A549 (cell line): ENCODE results near the gene MPPED1. TPM values are rescaled to one million over a fixed set of nuclear protein-coding genes. Genes with fewer than 3 reads are reported as not detected.

Source experiments
- ATAC-seq, 2 experiments: fragments of 200-7000 bp in 1 of 2; fragments of >200 bp in 1 of 2; cut with Nextera tagmentation in 1 of 2; cut with Tn5 transposase in 1 of 2; 3 replicates each; pipeline versions ENCODE4 v1.8.0 to v1.9.1; 2018 to 2020; ENCODE audit warnings: mild to moderate bottlenecking in 1 of 2, moderate library complexity in 1 of 2
- CTCF ChIA-PET: fragments of 300-600 bp; sonication (Branson Sonifier 250); formaldehyde crosslinking; extraction: SDS; loops from one replicate; lab custom pipeline; 2021; ENCODE audit warnings: antibody characterized with exemption, inconsistent platforms; lab: Yijun Ruan, JAX
- POLR2A ChIA-PET: fragments of 350-600 bp; formaldehyde crosslinking; extraction: SDS; loops from one replicate; lab custom pipeline; 2021; ENCODE audit warnings: antibody characterized with exemption, inconsistent platforms; lab: Yijun Ruan, JAX
- DNase-seq, 2 experiments: peaks; one replicate each; pipeline versions ENCODE4 v3.0.0 to v3.0.0-alpha.2; 2011 to 2016; ENCODE audit warnings: low read depth in 1 of 2, low spot score in 1 of 2
- FAIRE-seq: peaks from 2 replicates; lab custom pipeline; 2011; peaks lifted over from hg19 to GRCh38; lab: Jason Lieb, UNC
- H3K27ac ChIP-seq, 2 experiments: fragments of >200 bp; sonication (Bioruptor Twin); formaldehyde crosslinking; 3 replicates each; pipeline ENCODE4 v1.5.1; 2016 to 2017
- H3K4me1 ChIP-seq: fragments of >200 bp; sonication (Bioruptor Twin); formaldehyde crosslinking; 3 replicates; pipeline ENCODE4 v1.6.1; 2016
- H3K4me2 ChIP-seq: fragments of >200 bp; sonication (Bioruptor Twin); formaldehyde crosslinking; 3 replicates; pipeline ENCODE4 v1.6.1; 2016
- H3K4me3 ChIP-seq: fragments of >200 bp; sonication (Bioruptor Twin); formaldehyde crosslinking; 3 replicates; pipeline ENCODE4 v1.5.1; 2016
- H3K9me3 ChIP-seq: fragments of >200 bp; sonication (Bioruptor Twin); formaldehyde crosslinking; 3 replicates; pipeline ENCODE4 v1.6.1; 2016
- CBX2 ChIP-seq: fragments of 200-600 bp; sonication (generic); IDR thresholded peaks from 2 replicates; pipeline ENCODE4 v1.6.1; 2016; ENCODE audit warnings: low read depth, mild to moderate bottlenecking, borderline replicate concordance
- CBX8 ChIP-seq: fragments of 200-600 bp; sonication (generic); IDR thresholded peaks from 2 replicates; pipeline ENCODE4 v1.6.1; 2016
- CEBPB ChIP-seq, 2 experiments: fragments of >200 bp in 1 of 2; sonication (Bioruptor Twin) in 1 of 2; formaldehyde crosslinking in 1 of 2; IDR thresholded peaks; 2 replicates each; pipeline ENCODE4 v1.6.1; 2012 to 2016
- E2F6 ChIP-seq: IDR thresholded peaks from 2 replicates; pipeline ENCODE4 v1.6.1; 2012; ENCODE audit warnings: low read depth, borderline replicate concordance
- EHF ChIP-seq: fragments of 250-450 bp; sonication (Bioruptor Pico); IDR thresholded peaks from 2 replicates; pipeline ENCODE4 v1.5.0; 2020; ENCODE audit warnings: mild to moderate bottlenecking
- FOSB ChIP-seq: fragments of 250-450 bp; sonication (Bioruptor Pico); IDR thresholded peaks from 2 replicates; pipeline ENCODE4 v1.5.0; 2020; ENCODE audit warnings: mild to moderate bottlenecking, moderate library complexity
- FOSL2 ChIP-seq, 2 experiments: fragments of 450-650 bp in 1 of 2; fragments of >200 bp in 1 of 2; sonication (Bioruptor Twin) in 1 of 2; formaldehyde crosslinking; IDR thresholded peaks; 2 replicates each; pipeline versions ENCODE4 v1.5.0 to v1.6.1; 2016 to 2020; ENCODE audit warnings: mild to moderate bottlenecking in 1 of 2, moderate library complexity in 1 of 2
- GATA3 ChIP-seq: IDR thresholded peaks from 2 replicates; pipeline ENCODE4 v1.6.1; 2012; ENCODE audit warnings: borderline replicate concordance
- HDAC2 ChIP-seq: fragments of 200-600 bp; sonication (generic); IDR thresholded peaks from 2 replicates; pipeline ENCODE4 v1.6.1; 2016
- HEYL ChIP-seq: fragments of 250-450 bp; sonication (Bioruptor Pico); IDR thresholded peaks from 2 replicates; pipeline ENCODE4 v1.8.0; 2021; ENCODE audit warnings: mild to moderate bottlenecking, moderate library complexity
- HOXA7 ChIP-seq: fragments of 250-450 bp; sonication (Bioruptor Pico); IDR thresholded peaks from 2 replicates; pipeline ENCODE4 v1.5.0; 2020; ENCODE audit warnings: mild to moderate bottlenecking, moderate library complexity
- JUNB ChIP-seq: fragments of >200 bp; sonication (Bioruptor Twin); formaldehyde crosslinking; IDR thresholded peaks from 2 replicates; pipeline ENCODE4 v1.6.1; 2016
- KDM1A ChIP-seq: fragments of 200-600 bp; sonication (generic); IDR thresholded peaks from 2 replicates; pipeline ENCODE4 v1.6.1; 2016; ENCODE audit warnings: low read depth, mild to moderate bottlenecking
- KDM5A ChIP-seq: fragments of 200-600 bp; sonication (generic); IDR thresholded peaks from 2 replicates; pipeline ENCODE4 v1.6.1; 2016; ENCODE audit warnings: antibody characterized with exemption, mild to moderate bottlenecking
- MAFK ChIP-seq: fragments of 450-650 bp; IDR thresholded peaks from 2 replicates; pipeline ENCODE4 v1.6.1; 2014; ENCODE audit not compliant: partially characterized antibody
- MAZ ChIP-seq: fragments of 150-350 bp; IDR thresholded peaks from 2 replicates; pipeline ENCODE4 v1.6.1; 2014; ENCODE audit warnings: antibody characterized with exemption, low read depth, low read length, borderline replicate concordance
- PHF8 ChIP-seq: fragments of 200-600 bp; sonication (generic); IDR thresholded peaks from 2 replicates; pipeline ENCODE4 v1.6.1; 2016; ENCODE audit warnings: low read depth, mild to moderate bottlenecking, antibody characterized with exemption, moderate library complexity, borderline replicate concordance
- RAD21 ChIP-seq, 2 experiments: fragments of >200 bp in 1 of 2; sonication (Bioruptor Twin) in 1 of 2; formaldehyde crosslinking in 1 of 2; IDR thresholded peaks in 1 of 2; conservative IDR thresholded peaks in 1 of 2; 2 replicates in 1 of 2; 3 replicates in 1 of 2; pipeline ENCODE4 v1.6.1; 2012 to 2018; ENCODE audit warnings: inconsistent platforms in 1 of 2
- RARB ChIP-seq: fragments of 250-450 bp; sonication (Bioruptor Pico); IDR thresholded peaks from 2 replicates; pipeline ENCODE4 v1.8.0; 2021; ENCODE audit warnings: mild to moderate bottlenecking, moderate library complexity
- ZFP36 ChIP-seq: fragments of 450-650 bp; IDR thresholded peaks from 2 replicates; pipeline ENCODE4 v1.6.1; 2014; ENCODE audit warnings: borderline replicate concordance; ENCODE audit not compliant: partially characterized antibody
- ZSCAN20 ChIP-seq: fragments of 250-450 bp; sonication (Bioruptor Pico); IDR thresholded peaks from 2 replicates; pipeline ENCODE4 v1.8.0; 2022; ENCODE audit warnings: mild to moderate bottlenecking, moderate library complexity
- WGBS: methylation state at CpG from one replicate; pipeline ENCODE4 v1.1.6; 2017; ENCODE audit errors: missing lambda C conversion rate; 5-methylcytosine and 5-hydroxymethylcytosine counted together
- polyA plus RNA-seq, 4 experiments: library from polyadenylated mRNA; depleted of rRNA in 3 of 4; stranded (reverse); fragments of >200 nt; fragmentation: RNase III in 1 of 4; extraction: RNeasy Plus Mini Kit Qiagen cat#74134 plus additional on column Dnase treatment in 1 of 4; gene quantifications; 2 replicates in 3 of 4; 3 replicates in 1 of 4; pipeline ENCODE4 v1.2.3, GENCODE V29; 2011 to 2017
- TF ChIP-seq, protein P1 (sequence below): fragments of >200 bp; sonication (Bioruptor Twin); formaldehyde crosslinking; IDR thresholded peaks from 3 replicates; pipeline ENCODE4 v1.6.1; 2016
- TF ChIP-seq, protein P2 (sequence below): fragments of 450-650 bp; IDR thresholded peaks from 2 replicates; pipeline ENCODE4 v1.6.1; 2014; ENCODE audit warnings: antibody characterized with exemption
- TF ChIP-seq, protein P3 (sequence below): fragments of 250-450 bp; sonication (Bioruptor Pico); IDR thresholded peaks from 2 replicates; pipeline ENCODE4 v1.5.0; 2020; ENCODE audit warnings: low read depth, mild to moderate bottlenecking, moderate library complexity

The MPPED1 gene
- polyA plus RNA-seq, 2 of the 4 experiments (the other 2 are of a cell fraction): not detected

DNA sequence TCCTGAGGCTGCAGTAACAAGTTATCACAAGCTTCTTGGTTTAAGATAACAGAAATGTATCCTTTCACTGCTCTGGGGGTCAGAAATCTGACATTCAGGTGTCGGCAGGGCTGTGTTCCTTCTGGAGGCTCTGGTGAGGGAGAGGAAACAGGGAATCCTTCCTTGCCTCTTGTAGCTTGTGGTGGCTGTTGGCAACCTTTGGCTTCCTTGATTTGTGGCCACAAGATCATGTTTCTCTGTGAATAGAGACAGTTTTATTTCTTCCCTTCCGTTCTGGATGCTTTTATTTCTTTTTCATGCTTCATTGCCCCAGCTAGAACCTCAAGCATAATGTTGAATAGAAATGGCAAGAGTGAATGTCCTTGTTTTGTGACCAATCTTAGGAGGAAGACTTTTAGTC is 44.0 kb downstream of the MPPED1 start:
- no peaks in the 10 kb centered on the region for H3K4me1 ChIP-seq
- TF ChIP-seq CEBPB (IDR thresholded peaks at IDR 0.05) (no peak), KDM1A (no peak), EHF (CRISPR knock-in tag) (no peak), KDM5A (no peak), HEYL (CRISPR knock-in tag) (no peak), ZSCAN20 (no peak), HOXA7 (CRISPR knock-in tag) (no peak), FOSB (CRISPR knock-in tag) (no peak), E2F6 (no peak)
- TF ChIP-seq, protein P1, sequence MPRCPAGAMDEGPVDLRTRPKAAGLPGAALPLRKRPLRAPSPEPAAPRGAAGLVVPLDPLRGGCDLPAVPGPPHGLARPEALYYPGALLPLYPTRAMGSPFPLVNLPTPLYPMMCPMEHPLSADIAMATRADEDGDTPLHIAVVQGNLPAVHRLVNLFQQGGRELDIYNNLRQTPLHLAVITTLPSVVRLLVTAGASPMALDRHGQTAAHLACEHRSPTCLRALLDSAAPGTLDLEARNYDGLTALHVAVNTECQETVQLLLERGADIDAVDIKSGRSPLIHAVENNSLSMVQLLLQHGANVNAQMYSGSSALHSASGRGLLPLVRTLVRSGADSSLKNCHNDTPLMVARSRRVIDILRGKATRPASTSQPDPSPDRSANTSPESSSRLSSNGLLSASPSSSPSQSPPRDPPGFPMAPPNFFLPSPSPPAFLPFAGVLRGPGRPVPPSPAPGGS: no peak
- ATAC-seq (no peak), FAIRE-seq (no peak), DNase-seq (no peak)
- no peak overlapping the region for H3K27ac ChIP-seq
- H3K4me3 ChIP-seq: no peak overlapping the region
- CTCF ChIA-PET: interaction anchor here (1.7 kb wide), 1 partner anchor 33 kb away, joined by 3 read pairs; no protein-coding TSS in a partner anchor
- H3K4me2 ChIP-seq: no peak overlapping the region
- 5% methylated on average over 2 of the region's 2 CpGs for WGBS
- H3K9me3 ChIP-seq: no peaks in the 10 kb centered on the region
- POLR2A ChIA-PET: no interaction called here

DNA sequence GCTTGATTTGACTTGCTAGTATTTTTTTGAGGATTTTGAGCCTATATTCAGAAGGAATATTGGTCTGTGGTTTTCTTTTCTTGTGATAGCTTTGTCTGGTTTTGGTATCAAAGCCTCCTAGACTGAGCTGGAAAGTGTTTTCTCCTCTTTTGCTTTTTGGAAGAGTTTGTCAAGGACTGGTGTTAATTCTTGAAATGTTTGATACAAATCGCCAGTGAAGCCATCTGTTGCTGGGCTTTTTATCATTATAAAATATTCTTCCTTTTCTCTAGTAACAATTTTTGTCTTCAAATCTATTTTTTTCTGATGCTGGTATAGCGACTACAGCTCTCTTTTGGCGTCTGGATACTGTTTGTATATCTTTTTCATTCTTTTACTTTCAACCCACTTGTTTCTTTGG is 45.2 kb downstream of the MPPED1 start:
- DNase-seq: no peak
- no peak overlapping the region for H3K4me2 ChIP-seq
- no peak overlapping the region for H3K4me3 ChIP-seq
- ChIA-PET POLR2A (no interaction called here), CTCF (interaction anchor here (1.7 kb wide), 1 partner anchor 35 kb away, joined by 3 read pairs; no protein-coding TSS in a partner anchor)
- no peak for FAIRE-seq
- TF ChIP-seq RARB (CRISPR knock-in tag) (no peak), MAZ (no peak), FOSB (CRISPR knock-in tag) (no peak), ZFP36 (no peak), E2F6 (no peak), MAFK (no peak), CBX8 (no peak), GATA3 (no peak), KDM1A (no peak), RAD21 (conservative IDR thresholded peaks at IDR 0.05 in 1 of 2, IDR thresholded peaks at IDR 0.05 in 1 of 2) (no peak), JUNB (no peak), PHF8 (no peak), EHF (CRISPR knock-in tag) (no peak), CBX2 (no peak), FOSL2 (IDR thresholded peaks at IDR 0.05) (no peak), FOSL2 (CRISPR knock-in tag; IDR thresholded peaks at IDR 0.05) (no peak), HDAC2 (no peak)
- TF ChIP-seq, protein P2, sequence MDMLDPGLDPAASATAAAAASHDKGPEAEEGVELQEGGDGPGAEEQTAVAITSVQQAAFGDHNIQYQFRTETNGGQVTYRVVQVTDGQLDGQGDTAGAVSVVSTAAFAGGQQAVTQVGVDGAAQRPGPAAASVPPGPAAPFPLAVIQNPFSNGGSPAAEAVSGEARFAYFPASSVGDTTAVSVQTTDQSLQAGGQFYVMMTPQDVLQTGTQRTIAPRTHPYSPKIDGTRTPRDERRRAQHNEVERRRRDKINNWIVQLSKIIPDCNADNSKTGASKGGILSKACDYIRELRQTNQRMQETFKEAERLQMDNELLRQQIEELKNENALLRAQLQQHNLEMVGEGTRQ: no peak
- TF ChIP-seq, protein P3, sequence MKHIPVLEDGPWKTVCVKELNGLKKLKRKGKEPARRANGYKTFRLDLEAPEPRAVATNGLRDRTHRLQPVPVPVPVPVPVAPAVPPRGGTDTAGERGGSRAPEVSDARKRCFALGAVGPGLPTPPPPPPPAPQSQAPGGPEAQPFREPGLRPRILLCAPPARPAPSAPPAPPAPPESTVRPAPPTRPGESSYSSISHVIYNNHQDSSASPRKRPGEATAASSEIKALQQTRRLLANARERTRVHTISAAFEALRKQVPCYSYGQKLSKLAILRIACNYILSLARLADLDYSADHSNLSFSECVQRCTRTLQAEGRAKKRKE (CRISPR knock-in tag): no peak
- H3K4me1 ChIP-seq: no peaks in the 10 kb centered on the region
- no peak overlapping the region for H3K27ac ChIP-seq
- H3K9me3 ChIP-seq: no peaks in the 10 kb centered on the region
- WGBS: 4% methylated on average over 3 of the region's 3 CpGs
- ATAC-seq: no peak
